H1 (cell line): ENCODE results near the gene DOCK8. TPM values are rescaled to one million over a fixed set of nuclear protein-coding genes. Genes with fewer than 3 reads are reported as not detected.

Source experiments
- CTCF ChIA-PET: fragments of 300-600 bp; sonication (Branson Sonifier 250); formaldehyde crosslinking; loops from one replicate; lab custom pipeline; 2021; ENCODE audit not compliant: partially characterized antibody; lab: Charles Lee
- POLR2A ChIA-PET: fragments of 300-600 bp; sonication (Branson Sonifier 250); formaldehyde crosslinking; loops from one replicate; lab custom pipeline; 2021; ENCODE audit warnings: inconsistent platforms; ENCODE audit not compliant: partially characterized antibody; lab: Charles Lee
- DNase-seq, 2 experiments: peaks; one replicate each; pipeline versions ENCODE4 v3.0.0 to v3.0.0-alpha.2; 2010 to 2022; ENCODE audit warnings: low spot score in 2 of 2, low read depth in 1 of 2, mixed read lengths in 1 of 2
- FAIRE-seq: peaks from 2 replicates; lab custom pipeline; 2011; peaks lifted over from hg19 to GRCh38; lab: Jason Lieb, UNC
- H2AFZ ChIP-seq: 2 replicates; pipeline ENCODE4 v1.8.1; 2012; ENCODE audit warnings: low read length, inconsistent platforms
- H2AK5ac ChIP-seq: 2 replicates; pipeline ENCODE4 v1.6.1; 2013; ENCODE audit warnings: low read depth, low read length
- H2BK120ac ChIP-seq: replicated peaks from 2 replicates; pipeline ENCODE3; 2013; ENCODE audit warnings: low read depth, low read length, inconsistent platforms
- H2BK12ac ChIP-seq: 2 replicates; pipeline ENCODE4 v1.6.1; 2013; ENCODE audit warnings: low read depth, low read length
- H2BK15ac ChIP-seq: 2 replicates; pipeline ENCODE4 v1.6.1; 2013; ENCODE audit warnings: low read length
- H2BK20ac ChIP-seq: 2 replicates; pipeline ENCODE4 v1.6.1; 2013; ENCODE audit warnings: low read length
- H2BK5ac ChIP-seq: 2 replicates; pipeline ENCODE4 v1.6.1; 2013; ENCODE audit warnings: low read depth, low read length
- H3K14ac ChIP-seq: 2 replicates; pipeline ENCODE4 v1.6.1; 2013; ENCODE audit warnings: inconsistent platforms; ENCODE audit not compliant: insufficient read length
- H3K18ac ChIP-seq: 2 replicates; pipeline ENCODE4 v1.6.1; 2013; ENCODE audit warnings: low read length; ENCODE audit errors: extremely low read depth
- H3K23ac ChIP-seq: 2 replicates; pipeline ENCODE4 v1.6.1; 2013; ENCODE audit warnings: inconsistent platforms; ENCODE audit not compliant: insufficient read length
- H3K23me2 ChIP-seq: 2 replicates; pipeline ENCODE4 v1.6.1; 2013; ENCODE audit warnings: low read depth, low read length
- H3K27ac ChIP-seq: 2 replicates; pipeline ENCODE4 v1.6.1; 2011; ENCODE audit warnings: low read depth, low read length, inconsistent platforms
- H3K27me3 ChIP-seq, 4 experiments: replicated peaks in 1 of 4; 1 replicate in 1 of 4; 2 replicates in 3 of 4; pipeline versions ENCODE4 v1.6.1 to v1.8.1; 2011 to 2013; ENCODE audit warnings: low read length in 3 of 4, mild to moderate bottlenecking in 3 of 4, inconsistent platforms in 2 of 4, mixed read lengths in 2 of 4, moderate library complexity in 1 of 4; ENCODE audit not compliant: control insufficient read depth in 3 of 4, insufficient read depth in 3 of 4; ENCODE audit errors: extremely low read depth in 1 of 4
- H3K36me3 ChIP-seq, 4 experiments: 2 replicates each; pipeline versions ENCODE4 v1.6.1 to v1.8.1; 2011 to 2013; ENCODE audit warnings: mild to moderate bottlenecking in 4 of 4, low read length in 3 of 4, moderate library complexity in 2 of 4, control low read depth in 1 of 4, inconsistent platforms in 1 of 4; ENCODE audit not compliant: insufficient read depth in 4 of 4, control insufficient read depth in 2 of 4
- H3K4ac ChIP-seq: replicated peaks from 2 replicates; pipeline ENCODE3; 2013; ENCODE audit warnings: low read length, low read depth, mixed read lengths, inconsistent platforms; ENCODE audit not compliant: insufficient read length
- H3K4me1 ChIP-seq, 4 experiments: replicated peaks in 1 of 4; 1 replicate in 1 of 4; 2 replicates in 3 of 4; pipeline versions ENCODE4 v1.6.1 to v1.8.1; 2011 to 2013; ENCODE audit warnings: low read length in 3 of 4, inconsistent platforms in 2 of 4, mixed read lengths in 1 of 4; ENCODE audit not compliant: insufficient read depth in 4 of 4, control insufficient read depth in 3 of 4
- H3K4me2 ChIP-seq, 2 experiments: 2 replicates each; pipeline versions ENCODE4 v1.6.1 to v1.8.1; 2011 to 2013; ENCODE audit warnings: low read depth in 2 of 2, low read length in 2 of 2, control low read depth in 1 of 2, inconsistent platforms in 1 of 2, mild to moderate bottlenecking in 1 of 2; ENCODE audit not compliant: insufficient read depth in 1 of 2
- H3K4me3 ChIP-seq, 4 experiments: fragments of 200-600, 300-600 bp in 1 of 4; sonication (generic), shearing (Covaris generic), sonication (Bioruptor Twin) in 1 of 4; 2 replicates each; pipeline versions ENCODE4 v1.5.1 to v1.8.1; 2011 to 2016; ENCODE audit warnings: low read length in 4 of 4, low read depth in 3 of 4, control low read depth in 2 of 4, inconsistent platforms in 2 of 4, mild to moderate bottlenecking in 2 of 4, mixed read lengths in 1 of 4, moderate library complexity in 1 of 4; ENCODE audit not compliant: insufficient read depth in 2 of 4; ENCODE audit errors: extremely low read depth in 1 of 4
- H3K56ac ChIP-seq: replicated peaks from 2 replicates; pipeline ENCODE3; 2013; ENCODE audit warnings: low read depth, mild to moderate bottlenecking, mixed read lengths, low read length, inconsistent platforms; ENCODE audit not compliant: insufficient read length
- H3K79me1 ChIP-seq: 2 replicates; pipeline ENCODE4 v1.6.1; 2013; ENCODE audit warnings: low read depth, low read length, control low read depth
- H3K79me2 ChIP-seq, 2 experiments: 2 replicates each; pipeline versions ENCODE4 v1.6.1 to v1.8.1; 2012 to 2013; ENCODE audit warnings: low read length in 2 of 2, mild to moderate bottlenecking in 2 of 2, inconsistent platforms in 1 of 2; ENCODE audit not compliant: insufficient read depth in 2 of 2, control insufficient read depth in 1 of 2
- H3K9ac ChIP-seq, 4 experiments: replicated peaks in 1 of 4; 1 replicate in 1 of 4; 2 replicates in 3 of 4; pipeline versions ENCODE4 v1.6.1 to v1.8.1; 2011 to 2013; ENCODE audit warnings: low read depth in 3 of 4, low read length in 3 of 4, control low read depth in 2 of 4, mild to moderate bottlenecking in 2 of 4, moderate library complexity in 2 of 4, inconsistent platforms in 1 of 4; ENCODE audit errors: extremely low read depth in 1 of 4
- H3K9me3 ChIP-seq, 2 experiments: 2 replicates each; pipeline versions ENCODE4 v1.6.1 to v1.8.1; 2012 to 2013; ENCODE audit warnings: mild to moderate bottlenecking in 2 of 2, moderate library complexity in 2 of 2, control low read depth in 1 of 2, inconsistent platforms in 1 of 2, low read depth in 1 of 2, low read length in 1 of 2, mixed read lengths in 1 of 2; ENCODE audit not compliant: insufficient read depth in 2 of 2
- H4K20me1 ChIP-seq, 2 experiments: replicated peaks in 1 of 2; 2 replicates each; pipeline versions ENCODE3 to v1.8.1; 2011 to 2013; ENCODE audit warnings: inconsistent platforms in 2 of 2, low read length in 2 of 2, mild to moderate bottlenecking in 1 of 2; ENCODE audit not compliant: insufficient read depth in 2 of 2, control insufficient read depth in 1 of 2
- H4K5ac ChIP-seq: 2 replicates; pipeline ENCODE4 v1.6.1; 2013; ENCODE audit warnings: low read length, low read depth, mixed read lengths, inconsistent platforms; ENCODE audit not compliant: insufficient read length
- H4K8ac ChIP-seq: 2 replicates; pipeline ENCODE4 v1.8.0; 2013; ENCODE audit warnings: mild to moderate bottlenecking, moderate library complexity, low read length, inconsistent platforms; ENCODE audit not compliant: insufficient read depth; ENCODE audit errors: extremely low read depth
- H4K91ac ChIP-seq: replicated peaks from 2 replicates; pipeline ENCODE3; 2013; ENCODE audit warnings: low read length, mixed read lengths, inconsistent platforms; ENCODE audit not compliant: insufficient read length
- RFX5 ChIP-seq: IDR thresholded peaks from 2 replicates; pipeline ENCODE4 v1.6.1; 2011; ENCODE audit warnings: low read depth, low read length, improper control_type of control experiment, borderline replicate concordance
- SAP30 ChIP-seq: fragments of 300-600 bp; sonication (generic); IDR thresholded peaks from 2 replicates; pipeline ENCODE4 v1.7.1; 2012; ENCODE audit warnings: low read length, moderate library complexity, mild to moderate bottlenecking, inconsistent platforms; ENCODE audit not compliant: insufficient read depth, insufficient replicate concordance
- YY1 ChIP-seq: IDR thresholded peaks from 2 replicates; pipeline ENCODE4 v1.6.1; 2011; ENCODE audit warnings: low read depth, mild to moderate bottlenecking, low read length
- WGBS, 2 experiments: shearing (Covaris generic) in 1 of 2; methylation state at CpG; one replicate each; pipeline versions ENCODE4 v1.1.6 to v1.1.7; 2013 to 2015; ENCODE audit warnings: low lambda C conversion rate in 2 of 2, mixed read lengths in 2 of 2, inconsistent platforms in 1 of 2, low coverage in 1 of 2, missing lambda C conversion rate in 1 of 2; ENCODE audit not compliant: insufficient replicate concordance in 2 of 2, insufficient coverage in 1 of 2, insufficient read length in 1 of 2; ENCODE audit errors: extremely low coverage in 1 of 2, missing lambda C conversion rate in 1 of 2; 5-methylcytosine and 5-hydroxymethylcytosine counted together
- polyA plus RNA-seq, 7 experiments: library from polyadenylated mRNA; depleted of rRNA in 3 of 7; stranded (reverse) in 5 of 7; unstranded in 2 of 7; fragments of >200 nt in 5 of 7; fragments of 200-250 nt in 2 of 7; gene quantifications; 1 replicate in 5 of 7; 2 replicates in 1 of 7; 4 replicates in 1 of 7; pipeline versions ENCODE4 v1.2.1 to v1.2.3, GENCODE V29; 2011 to 2013; ENCODE audit warnings: missing spikeins in 2 of 7, mixed read lengths in 2 of 7
- total RNA-seq: library from RNA; stranded (reverse); fragmentation: NEBNext Ultra II Directional; extraction: Animal tissue kit (Norgen Biotek cat#: 25700); gene quantifications from 2 replicates; pipeline ENCODE4 v1.2.1, GENCODE V29; 2021

Gene DOCK8
- total and polyA plus RNA-seq, 2 of the 8 experiments (the other 6 are each of a cell fraction or from before 2014, with no cell fraction given), result 0.57 to 2.0 TPM

- WGBS, 2 experiments, result 90% methylated on average over 1 of the region's 1 CpG; no CpG with 5 or more reads in 1 of the 2 experiments
- Histone ChIP-seq H4K20me1 (no peaks in the 10 kb centered on the region), H4K91ac (no peak overlapping the region), H3K4me1 (peaks cover under 1 to 12% (median 5%) of the 10 kb centered on the region in 4 experiments), H2BK15ac (no peak overlapping the region), H3K79me2 (peaks cover 0 to 6% of the 10 kb centered on the region in 2 experiments; a peak in 1 of 4 replicates), H3K27me3 (peaks cover 0 to 5% (median 2%) of the 10 kb centered on the region in 4 experiments; a peak in 2 of 7 replicates), H3K56ac (no peak overlapping the region), H2BK12ac (no peak overlapping the region), H2AFZ (no peak overlapping the region), H3K9ac (no peak overlapping the region), H3K23ac (no peak overlapping the region), H2BK120ac (no peak overlapping the region), H3K4me2 (no peak overlapping the region), H2AK5ac (no peak overlapping the region), H3K14ac (no peak overlapping the region), H4K8ac (no peak overlapping the region), H3K4ac (no peak overlapping the region), H3K36me3 (no peaks in the 10 kb centered on the region), H3K9me3 (0 out of 4 replicates have a peak, but pooled peaks cover 0 to 3% of the 10 kb centered on the region in 2 experiments), H3K79me1 (no peaks in the 10 kb centered on the region), H2BK5ac (no peak overlapping the region), H3K4me3 (no peak overlapping the region), H2BK20ac (no peak overlapping the region), H3K18ac (no peak overlapping the region), H4K5ac (no peak overlapping the region), H3K27ac (no peak overlapping the region), H3K23me2 (peaks cover 9% of the 10 kb centered on the region; the same call in 1 of the 2 replicates)
- ChIA-PET POLR2A (no interaction called here), CTCF (interaction anchor here (1.2 kb wide), 1 partner anchor 24 kb away, joined by 3 read pairs; no protein-coding TSS in a partner anchor)
- TF ChIP-seq RFX5 (no peak), SAP30 (no peak), YY1 (0 out of 2 replicates have a peak, but pooled peaks have one; percentile 21)
- DNase-seq (no peak), FAIRE-seq (no peak)
Measured at GRCh38 chr9:466747-467146, 252.1 kb downstream of the DOCK8 start.
